GM10248 (cell line): Measurements from ENCODE around the gene LRRC4C.

Experiments used
- CTCF ChIA-PET: fragments of 300-600 bp; sonication (Branson Sonifier 250); formaldehyde crosslinking; extraction: SDS; loops from one replicate; lab custom pipeline; 2021; ENCODE audit warnings: antibody characterized with exemption; lab: Yijun Ruan, JAX
- POLR2A ChIA-PET: fragments of 350-650 bp; sonication (Branson Sonifier 250); formaldehyde crosslinking; extraction: SDS; loops from one replicate; lab custom pipeline; 2020; ENCODE audit warnings: antibody characterized with exemption; lab: Yijun Ruan, JAX
- DNase-seq: peaks from one replicate; pipeline ENCODE4 v3.0.0; 2012; ENCODE audit errors: extremely low spot score
- CTCF ChIP-seq: IDR thresholded peaks from 2 replicates; pipeline ENCODE4 v1.5.1; 2012; ENCODE audit warnings: mild to moderate bottlenecking, low read depth; ENCODE audit errors: extremely low read depth, missing control alignments, control extremely low read depth

The LRRC4C gene

GRCh38 chr11:41003339-41004282 is 455.8 kb downstream of the LRRC4C start:
- ChIA-PET POLR2A (no interaction called here), CTCF (no interaction called here)
- DNase-seq = no peak
- no peak for TF ChIP-seq CTCF

- CTCF ChIA-PET = no interaction called here
- DNase-seq = no peak
- POLR2A ChIA-PET = no interaction called here
- no peak for TF ChIP-seq CTCF
Measured at GRCh38 chr11:40998920-40999319, 460.5 kb downstream of the LRRC4C start.

GRCh38 chr11:40987776-40988435 is 471.5 kb downstream of the LRRC4C start:
- no peak for TF ChIP-seq CTCF
- ChIA-PET CTCF (interaction anchor here (2.0 kb wide), 1 partner anchor 9 kb away, joined by 7 read pairs; no protein-coding TSS in a partner anchor), POLR2A (no interaction called here)
- DNase-seq = no peak

- POLR2A ChIA-PET = no interaction called here
- DNase-seq = no peak
- CTCF ChIA-PET = interaction anchor here (1.1 to 2.0 kb wide), 2 partner anchors 10 to 40 kb away, joined by 4 to 7 read pairs; no protein-coding TSS in a partner anchor
- TF ChIP-seq CTCF = no peak
Measured at GRCh38 chr11:40986320-40986719, 473.1 kb downstream of the LRRC4C start.

- DNase-seq = no peak
- no peak for TF ChIP-seq CTCF
- ChIA-PET POLR2A (no interaction called here), CTCF (no interaction called here)
Measured at GRCh38 chr11:40975076-40975475, 484.4 kb downstream of the LRRC4C start.

- DNase-seq = no peak
- POLR2A ChIA-PET = no interaction called here
- TF ChIP-seq CTCF = no peak
- CTCF ChIA-PET = no interaction called here
Measured at GRCh38 chr11:40974186-40974795, 485.2 kb downstream of the LRRC4C start.
